ENCODE data around the gene CRYBG2. TPM values are rescaled to one million over a fixed set of nuclear protein-coding genes. Genes with fewer than 3 reads are reported as not detected.

Gene CRYBG2
- total and polyA plus RNA-seq, 3 donors from 2014 or later = 4.9 to 12.9 (median 5.6) TPM

DNA sequence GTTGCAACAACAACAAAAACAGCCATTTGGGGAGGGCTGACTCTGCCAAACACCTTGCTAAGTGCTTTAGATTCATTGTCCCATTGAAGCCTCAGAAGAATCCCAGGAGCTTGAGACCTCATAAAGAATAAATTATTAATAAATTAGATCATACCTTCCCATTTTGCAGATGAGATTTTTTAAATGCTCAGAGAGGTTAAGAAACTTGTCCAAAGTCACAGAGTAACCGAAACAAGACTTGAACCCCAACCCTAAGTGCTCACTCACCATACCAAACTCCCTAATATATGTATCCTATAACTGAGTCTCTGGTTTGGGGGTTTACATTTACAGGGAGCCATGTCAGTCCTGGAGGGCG lies 3.6 kb downstream of the CRYBG2 start:
- TF ChIP-seq, protein P1, sequence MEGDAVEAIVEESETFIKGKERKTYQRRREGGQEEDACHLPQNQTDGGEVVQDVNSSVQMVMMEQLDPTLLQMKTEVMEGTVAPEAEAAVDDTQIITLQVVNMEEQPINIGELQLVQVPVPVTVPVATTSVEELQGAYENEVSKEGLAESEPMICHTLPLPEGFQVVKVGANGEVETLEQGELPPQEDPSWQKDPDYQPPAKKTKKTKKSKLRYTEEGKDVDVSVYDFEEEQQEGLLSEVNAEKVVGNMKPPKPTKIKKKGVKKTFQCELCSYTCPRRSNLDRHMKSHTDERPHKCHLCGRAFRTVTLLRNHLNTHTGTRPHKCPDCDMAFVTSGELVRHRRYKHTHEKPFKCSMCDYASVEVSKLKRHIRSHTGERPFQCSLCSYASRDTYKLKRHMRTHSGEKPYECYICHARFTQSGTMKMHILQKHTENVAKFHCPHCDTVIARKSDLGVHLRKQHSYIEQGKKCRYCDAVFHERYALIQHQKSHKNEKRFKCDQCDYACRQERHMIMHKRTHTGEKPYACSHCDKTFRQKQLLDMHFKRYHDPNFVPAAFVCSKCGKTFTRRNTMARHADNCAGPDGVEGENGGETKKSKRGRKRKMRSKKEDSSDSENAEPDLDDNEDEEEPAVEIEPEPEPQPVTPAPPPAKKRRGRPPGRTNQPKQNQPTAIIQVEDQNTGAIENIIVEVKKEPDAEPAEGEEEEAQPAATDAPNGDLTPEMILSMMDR (IDR thresholded peaks at IDR 0.05) = no peak
- TF ChIP-seq POLR2A (IDR thresholded peaks at IDR 0.05) = no peak
- Histone ChIP-seq H3K27ac (no peak overlapping the region), H3K4me1 (no peaks in the 10 kb centered on the region), H3K4me3 (no peak overlapping the region), H3K36me3 (ENCODE audit: low read depth, missing control alignments) (no peaks in the 10 kb centered on the region), H3K27me3 (no peaks in the 10 kb centered on the region), H3K9me3 (no peaks in the 10 kb centered on the region)
- DNase-seq = no peak
- 83 to 97% methylated on average over 2 of the region's 2 CpGs for WGBS, 2 donors
- intact Hi-C loops (cut with DNase I; ENCODE audit: low total_unique reads) = no loop called here

DNA sequence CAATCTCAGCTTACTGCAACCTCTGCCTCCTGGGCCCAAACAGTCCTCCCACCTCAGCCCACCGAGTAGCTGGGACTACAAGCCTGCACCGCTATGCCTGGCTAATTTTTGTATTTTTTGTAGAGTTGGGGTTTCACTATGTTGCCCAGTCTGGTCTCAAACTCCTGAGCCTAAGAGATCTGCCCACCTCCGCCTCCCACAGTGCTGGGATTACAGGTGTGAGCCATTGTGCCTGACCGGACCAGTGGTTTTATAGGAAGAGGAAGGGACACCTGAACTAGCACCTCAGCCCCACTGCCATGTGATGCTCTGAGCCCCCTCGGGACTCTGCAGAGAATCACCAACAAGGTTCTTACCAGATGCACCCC lies 4.1 kb downstream of the CRYBG2 start:
- Histone ChIP-seq H3K27ac (no peak overlapping the region), H3K4me3 (no peak overlapping the region), H3K36me3 (ENCODE audit: low read depth, missing control alignments) (no peaks in the 10 kb centered on the region), H3K27me3 (no peaks in the 10 kb centered on the region), H3K9me3 (no peaks in the 10 kb centered on the region), H3K4me1 (no peaks in the 10 kb centered on the region)
- WGBS, 2 donors = 75 to 89% methylated on average over 5 of the region's 5 CpGs
- intact Hi-C loops (cut with DNase I; ENCODE audit: low total_unique reads) = no loop called here
- no peak for DNase-seq
- TF ChIP-seq, protein P1 (IDR thresholded peaks at IDR 0.05) = no peak
- no peak for TF ChIP-seq POLR2A (IDR thresholded peaks at IDR 0.05)

DNA sequence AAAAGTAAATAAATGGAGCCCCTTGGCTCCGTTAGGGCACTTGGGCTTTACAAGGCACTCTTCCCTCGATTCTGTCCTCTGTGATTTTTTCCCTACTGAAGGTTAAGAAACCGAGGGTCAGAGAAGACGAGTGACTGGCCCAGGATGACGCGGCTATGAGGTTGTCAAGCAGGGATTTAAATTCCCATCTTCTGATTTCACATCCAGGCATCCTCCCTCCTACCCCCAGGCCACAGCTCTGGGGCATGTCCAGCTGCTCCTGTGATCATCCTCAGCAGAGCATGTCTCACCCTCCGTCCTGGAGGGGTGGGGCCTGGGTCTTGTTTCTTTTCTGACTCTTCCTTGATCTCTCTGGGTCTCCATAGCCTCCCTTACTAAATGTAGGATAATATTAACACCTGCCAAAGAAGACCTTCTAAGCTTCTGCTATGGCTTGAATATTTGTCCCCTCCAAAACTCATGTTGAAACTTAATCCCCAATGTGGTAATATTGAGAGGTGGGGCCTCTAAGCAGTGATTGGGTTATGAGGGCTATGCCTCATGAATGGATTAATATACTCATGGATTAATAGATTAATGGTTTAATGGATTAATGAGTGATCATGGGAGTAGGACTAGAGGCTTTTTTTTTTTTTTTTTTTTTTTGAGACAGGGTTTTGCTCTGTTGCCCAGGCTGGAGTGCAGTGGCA lies 4.6 kb downstream of the CRYBG2 start:
- no peak for TF ChIP-seq POLR2A (IDR thresholded peaks at IDR 0.05)
- TF ChIP-seq, protein P1 (IDR thresholded peaks at IDR 0.05) = no peak
- no peak overlapping the region for H3K4me3 ChIP-seq
- H3K9me3 ChIP-seq = no peaks in the 10 kb centered on the region
- DNase-seq = no peak
- intact Hi-C loops (cut with DNase I; ENCODE audit: low total_unique reads) = no loop called here
- 81 to 87% methylated on average over 7 of the region's 7 CpGs for WGBS, 2 donors
- no peaks in the 10 kb centered on the region for H3K27me3 ChIP-seq
- H3K36me3 ChIP-seq (ENCODE audit: low read depth, missing control alignments) = no peaks in the 10 kb centered on the region
- H3K4me1 ChIP-seq = no peaks in the 10 kb centered on the region
- H3K27ac ChIP-seq = no peak overlapping the region

DNA sequence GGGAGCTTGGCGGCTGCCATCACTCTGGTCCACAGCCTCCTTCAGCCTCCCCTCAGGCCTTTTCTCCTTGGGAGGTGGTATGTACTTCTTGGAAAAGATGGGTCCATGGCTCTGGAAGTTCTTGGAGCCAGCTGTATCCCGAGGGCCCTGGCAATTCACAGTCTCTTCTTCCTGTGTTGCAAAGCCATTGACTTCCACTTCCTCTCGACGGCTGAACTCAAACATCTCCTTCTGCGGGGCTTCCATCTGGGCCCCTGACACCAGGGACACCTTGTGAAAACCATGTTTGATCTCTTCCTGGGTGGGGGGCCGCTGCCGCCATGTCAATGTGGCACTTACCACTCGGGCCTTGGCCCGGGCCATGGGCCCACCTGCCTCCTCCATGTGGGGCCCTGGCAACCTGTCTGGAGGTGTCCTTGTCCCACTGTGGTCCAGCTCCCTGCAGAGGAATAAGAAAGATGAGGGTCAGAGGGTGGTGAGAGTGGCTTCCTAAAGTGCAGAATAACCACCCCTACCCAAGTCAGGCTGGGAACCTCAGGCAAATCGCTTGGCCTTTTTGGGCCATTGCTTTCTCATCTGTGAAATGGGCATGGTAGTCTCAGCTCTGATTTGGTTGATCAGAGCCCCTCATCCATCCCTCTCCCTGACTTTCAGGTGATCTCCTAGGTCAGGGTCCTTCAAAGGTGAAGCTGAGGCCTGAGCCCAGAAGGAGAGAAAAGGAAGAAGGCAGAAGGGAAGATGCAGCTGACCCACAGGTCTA lies 7.5 kb downstream of the CRYBG2 start:
- intact Hi-C loops (cut with DNase I; ENCODE audit: low total_unique reads) = no loop called here
- 79% methylated on average over 9 to 10 of the region's 10 CpGs for WGBS, 2 donors
- Histone ChIP-seq H3K4me1 (no peaks in the 10 kb centered on the region), H3K36me3 (ENCODE audit: low read depth, missing control alignments) (no peaks in the 10 kb centered on the region), H3K27ac (no peak overlapping the region), H3K27me3 (no peaks in the 10 kb centered on the region), H3K9me3 (no peaks in the 10 kb centered on the region), H3K4me3 (no peak overlapping the region)
- TF ChIP-seq, protein P1 (IDR thresholded peaks at IDR 0.05) = no peak
- TF ChIP-seq POLR2A (IDR thresholded peaks at IDR 0.05) = no peak
- no peak for DNase-seq

Measured in testis (tissue), 3 donors.